GM19324 (cell line): ENCODE measurements around the gene CLDN18.

Source experiments
- ATAC-seq: cut with Tn5 transposase; IDR thresholded peaks from one replicate; pipeline ENCODE4 v1.9.1; 2021; ENCODE audit warnings: mild to moderate bottlenecking, moderate library complexity; ENCODE audit not compliant: unreplicated experiment, low FRiP score

The CLDN18 gene

DNA sequence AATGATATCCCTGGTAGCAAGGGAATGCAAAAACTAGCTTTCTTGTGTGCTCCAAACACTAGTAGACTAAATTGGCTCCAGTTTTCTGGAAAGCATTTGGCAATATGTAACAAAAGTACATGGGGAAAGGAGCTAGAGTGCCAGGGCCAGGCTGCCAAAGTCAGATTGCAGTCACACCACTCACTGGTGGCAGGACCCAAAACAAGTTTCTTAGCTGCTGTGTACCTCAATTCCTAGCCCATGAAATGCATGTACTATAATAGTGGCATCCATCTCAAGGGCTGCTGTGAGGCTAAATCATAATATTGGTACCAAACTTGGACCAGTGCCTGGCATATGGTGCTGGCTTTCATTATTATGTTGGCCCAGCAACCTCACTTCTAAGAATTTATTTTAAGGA is 49.3 kb downstream of the CLDN18 start:
- no peak for ATAC-seq

DNA sequence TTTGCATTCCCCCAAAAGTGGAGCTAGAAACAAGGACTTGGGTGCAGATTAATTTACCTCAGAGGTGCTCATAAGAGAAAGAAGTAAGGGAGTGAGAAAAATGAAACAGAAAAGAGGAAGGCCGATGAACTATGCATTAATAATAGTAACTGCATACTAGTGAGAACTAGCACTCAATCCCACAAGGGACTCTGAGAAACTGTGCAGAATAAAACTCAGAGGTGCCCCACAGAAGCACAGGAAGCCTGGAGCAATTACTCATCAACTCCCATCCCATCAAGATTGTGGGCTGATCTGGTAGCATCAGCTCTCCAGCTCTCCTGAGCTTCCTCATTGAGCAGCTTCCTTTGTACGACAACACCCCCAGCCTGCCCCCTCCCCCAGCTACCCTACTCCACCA is 50.8 kb downstream of the CLDN18 start:
- ATAC-seq = no peak

DNA sequence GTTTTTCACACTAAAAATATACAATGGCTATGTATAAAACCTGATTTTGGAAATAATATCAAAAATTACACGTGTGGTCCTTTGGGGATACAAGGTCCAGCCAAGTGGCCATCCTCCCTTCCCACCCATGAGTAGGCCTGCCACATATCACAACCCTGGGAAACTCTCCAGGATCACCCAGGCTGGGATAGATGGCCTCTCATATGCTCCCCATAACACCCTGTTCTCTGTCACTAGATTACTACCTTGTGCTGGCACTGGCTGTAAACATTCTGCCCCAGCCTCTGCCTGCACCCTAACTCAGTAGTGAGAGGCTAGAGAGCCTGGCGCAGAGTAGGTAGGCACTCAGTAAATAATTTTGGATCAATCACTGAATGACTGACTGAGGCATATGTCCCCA is 52.1 kb downstream of the CLDN18 start:
- no peak for ATAC-seq

DNA sequence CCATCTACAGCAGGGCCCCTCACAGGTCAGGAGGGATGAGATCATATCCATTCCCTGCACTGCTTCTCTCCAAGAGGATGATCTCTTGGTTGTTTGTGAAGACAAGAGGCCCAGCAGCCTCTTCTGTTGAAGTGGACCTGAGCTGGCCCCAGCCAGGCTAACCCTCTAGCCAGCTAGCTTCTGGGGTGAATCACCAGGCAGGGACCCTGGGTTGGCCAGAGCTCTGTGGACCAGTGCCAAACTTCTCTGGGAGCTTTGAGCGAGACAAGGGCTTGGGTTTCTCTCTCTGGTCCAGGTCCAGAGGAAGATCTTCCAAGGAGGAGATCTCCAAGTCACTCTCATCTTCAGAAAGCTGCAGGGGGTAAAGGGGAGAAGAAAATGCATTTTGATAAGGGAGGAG is 52.7 kb downstream of the CLDN18 start:
- no peak for ATAC-seq

DNA sequence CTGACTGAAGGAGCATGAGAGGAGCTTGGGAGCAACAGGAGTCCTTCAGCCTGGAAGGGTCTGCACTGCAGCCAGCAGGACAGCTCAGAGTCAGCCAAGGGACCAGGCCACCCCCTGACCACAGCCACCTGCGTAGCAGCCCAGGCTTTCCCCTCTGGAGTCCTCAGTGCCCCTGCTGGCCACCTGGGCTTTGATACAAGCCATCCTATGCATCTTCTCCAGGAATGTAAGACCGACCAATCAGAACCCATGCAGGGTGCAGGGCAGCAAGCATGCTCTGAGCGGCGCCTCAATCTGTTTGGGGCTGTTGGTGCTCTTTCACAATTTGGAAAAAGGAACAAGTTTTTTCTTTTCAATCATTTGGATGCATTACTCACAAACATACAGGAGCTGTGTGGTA is 53.5 kb downstream of the CLDN18 start:
- ATAC-seq = no peak

DNA sequence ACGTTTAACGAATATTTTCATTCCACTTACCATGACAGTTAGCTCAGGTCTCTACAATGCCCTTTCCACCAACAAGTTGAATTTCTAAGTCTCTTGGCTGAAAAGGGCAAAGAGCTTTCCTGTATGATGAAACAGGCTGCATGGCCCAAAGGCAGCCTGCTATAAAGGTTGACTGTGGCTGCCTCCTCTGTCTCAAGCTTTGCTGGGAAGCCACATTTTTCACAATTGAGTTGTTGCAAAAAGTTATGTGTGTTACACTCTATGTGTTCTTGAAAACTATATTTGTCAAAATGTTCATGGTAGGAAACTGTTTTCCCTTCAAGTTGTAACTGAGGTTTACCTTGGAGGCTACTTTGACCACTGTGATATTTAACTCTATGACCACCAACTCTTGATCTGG is 56.0 kb downstream of the CLDN18 start:
- no peak for ATAC-seq

DNA sequence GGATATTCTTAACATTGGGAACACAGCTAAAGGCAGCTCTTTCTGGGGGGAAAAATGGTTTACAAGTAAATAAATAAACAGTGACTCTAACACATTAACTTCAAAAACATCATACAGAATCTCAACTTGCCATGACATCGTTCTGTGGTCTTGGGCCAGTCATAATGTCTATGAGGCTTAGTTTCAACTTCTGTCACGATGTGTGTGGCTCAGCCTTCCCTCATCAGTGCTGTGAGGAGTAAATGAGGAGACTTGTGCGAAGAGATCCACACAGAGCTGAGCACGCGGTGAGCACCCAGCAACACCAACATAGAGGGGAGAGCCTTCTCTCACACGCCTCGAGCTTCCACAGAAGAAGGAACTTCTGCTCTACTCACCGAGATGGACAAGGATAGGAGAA is 56.4 kb downstream of the CLDN18 start:
- no peak for ATAC-seq

DNA sequence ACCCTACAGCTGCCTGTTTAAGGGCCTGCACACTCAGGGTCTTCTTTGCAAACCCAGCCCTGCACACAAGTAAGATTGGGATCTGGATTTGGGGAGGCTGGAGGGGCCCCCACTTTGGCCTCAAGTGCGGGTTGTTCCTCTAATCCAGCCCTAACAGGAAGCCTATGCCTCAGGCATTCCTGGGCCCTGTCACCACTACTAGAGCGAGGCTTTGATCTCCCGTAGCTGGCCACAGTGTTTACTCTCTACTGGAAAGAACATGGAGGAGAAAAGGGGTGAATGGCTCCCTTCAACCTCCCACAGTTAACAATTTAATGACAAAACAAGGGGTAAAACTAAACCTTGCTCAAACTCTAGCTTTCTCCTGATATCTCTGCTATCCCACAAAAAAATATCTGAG is 57.0 kb downstream of the CLDN18 start:
- ATAC-seq = no peak

DNA sequence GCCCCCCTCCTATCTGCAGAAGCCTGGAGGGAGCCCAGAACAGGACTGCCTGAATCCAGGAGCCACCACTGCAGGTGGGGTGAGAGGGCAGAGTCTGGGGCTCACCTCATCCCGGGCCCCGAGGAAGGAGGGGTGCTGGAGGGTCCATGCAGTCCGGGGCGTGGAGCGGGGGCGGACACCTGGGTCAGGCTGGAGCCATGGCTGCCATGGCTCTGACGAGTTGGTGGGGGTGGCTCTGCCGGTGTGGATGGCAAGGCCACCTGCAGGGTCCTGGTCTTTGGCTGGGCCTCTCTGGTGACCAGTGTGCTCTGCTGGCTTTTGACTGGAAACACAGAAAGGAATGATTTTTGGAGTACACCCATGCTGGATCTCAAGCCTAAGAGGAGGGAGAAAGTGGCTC is 58.1 kb downstream of the CLDN18 start:
- no peak for ATAC-seq

DNA sequence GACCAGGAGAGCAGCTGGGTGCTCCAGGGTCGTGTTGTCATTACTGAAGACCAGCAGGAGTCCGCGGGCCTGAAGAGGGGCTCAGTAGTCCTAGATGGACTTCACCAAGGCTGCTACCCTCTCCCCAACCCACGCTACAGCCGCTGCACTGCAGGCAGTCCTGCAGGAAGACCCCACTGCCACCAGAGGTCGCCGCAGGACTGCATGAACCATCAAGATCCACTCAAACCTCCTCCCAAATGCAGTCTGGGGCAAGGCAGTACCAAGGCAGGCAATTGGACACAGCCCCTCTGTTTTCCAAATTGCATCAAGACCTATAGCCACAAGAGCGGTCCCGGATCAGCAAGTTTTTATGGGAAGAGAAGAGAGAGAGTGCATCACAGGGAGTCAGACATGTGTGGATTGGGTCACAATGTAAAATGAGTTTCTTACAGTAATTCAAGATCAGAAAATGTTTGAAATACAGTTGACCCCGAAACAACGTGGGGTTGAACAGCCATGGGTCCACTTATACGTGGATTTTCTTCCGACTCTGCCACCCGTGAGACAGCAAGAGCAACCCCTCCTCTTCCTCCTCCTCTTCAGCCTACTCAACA is 58.7 kb downstream of the CLDN18 start:
- ATAC-seq = peak; percentile 81

DNA sequence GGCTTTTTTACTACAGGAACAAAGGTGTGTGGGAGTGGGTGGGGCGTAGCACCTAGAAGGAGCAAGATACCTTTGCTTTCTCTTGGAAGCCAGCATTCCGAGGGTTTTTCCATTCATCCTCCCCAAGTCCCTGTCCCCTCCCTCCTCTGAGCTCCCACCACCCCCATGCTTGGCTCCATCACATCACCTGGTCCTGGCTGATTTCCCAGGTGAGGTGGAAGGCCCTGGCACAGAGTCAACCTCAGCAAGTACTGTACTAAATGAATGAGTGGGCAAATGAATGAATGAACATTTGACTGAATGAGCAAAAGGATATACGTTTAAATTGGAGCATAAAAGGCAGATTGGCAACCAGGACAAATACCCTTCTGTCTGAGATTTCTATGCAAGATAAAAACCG is 60.0 kb downstream of the CLDN18 start:
- ATAC-seq = no peak

DNA sequence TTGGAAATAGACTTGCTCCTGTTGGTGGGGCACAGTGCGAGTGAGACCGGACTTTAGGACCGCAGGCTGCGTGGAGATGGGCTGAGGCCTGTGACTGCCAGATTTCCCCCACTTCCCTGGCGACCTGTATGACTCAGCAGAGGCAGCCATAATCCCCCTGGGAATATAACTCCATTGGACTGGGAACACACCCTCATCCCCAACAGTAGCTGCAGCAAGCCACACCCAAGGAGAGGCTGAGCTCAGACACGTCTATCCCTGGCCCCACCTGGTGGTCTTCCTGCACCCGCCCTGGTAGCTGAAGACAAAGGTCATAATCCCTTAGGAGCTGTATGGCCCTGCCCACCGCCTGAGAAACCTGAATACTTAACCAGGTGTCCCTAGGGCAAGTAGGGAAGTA is 62.8 kb downstream of the CLDN18 start:
- no peak for ATAC-seq

DNA sequence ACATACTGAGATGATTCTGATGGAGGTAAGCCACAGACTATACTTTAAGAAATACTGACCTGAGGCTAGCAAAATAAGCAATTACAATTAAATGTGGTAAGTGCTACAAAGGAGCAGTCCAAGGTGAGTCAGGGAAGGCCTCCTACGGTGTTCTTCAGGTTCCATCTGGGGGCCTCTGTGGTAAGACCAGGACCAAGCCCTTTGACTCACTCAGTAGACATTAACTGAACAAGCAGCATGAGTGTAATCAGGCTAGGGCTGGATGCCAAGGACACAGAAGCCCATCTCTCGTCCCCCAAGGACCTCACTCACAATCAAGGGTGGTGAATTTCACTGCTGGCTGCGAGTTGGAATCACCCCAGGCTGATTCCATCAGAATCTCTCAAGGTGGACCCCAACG is 68.1 kb downstream of the CLDN18 start:
- ATAC-seq = no peak

DNA sequence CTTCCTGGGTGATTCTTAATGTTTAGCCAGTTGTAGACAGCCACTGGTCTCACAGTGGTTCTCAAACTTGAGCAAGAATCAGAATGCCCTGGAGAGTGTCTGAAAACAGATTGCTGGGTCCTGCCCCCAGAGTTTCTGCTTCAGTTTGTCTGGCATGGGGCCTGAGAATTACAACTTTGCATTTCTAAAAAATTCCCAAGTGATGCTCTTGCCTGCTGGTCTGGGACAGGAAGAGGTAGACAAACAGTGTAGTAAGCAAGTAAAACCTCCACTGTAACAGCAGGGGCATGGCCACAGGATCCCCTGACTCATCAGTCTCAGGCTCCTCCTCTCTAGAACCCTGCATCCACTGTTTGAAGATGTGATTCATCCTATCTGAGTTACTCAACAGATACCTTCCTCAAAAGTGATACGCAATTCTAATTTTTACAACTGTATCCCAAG is 69.0 kb downstream of the CLDN18 start:
- no peak for ATAC-seq

DNA sequence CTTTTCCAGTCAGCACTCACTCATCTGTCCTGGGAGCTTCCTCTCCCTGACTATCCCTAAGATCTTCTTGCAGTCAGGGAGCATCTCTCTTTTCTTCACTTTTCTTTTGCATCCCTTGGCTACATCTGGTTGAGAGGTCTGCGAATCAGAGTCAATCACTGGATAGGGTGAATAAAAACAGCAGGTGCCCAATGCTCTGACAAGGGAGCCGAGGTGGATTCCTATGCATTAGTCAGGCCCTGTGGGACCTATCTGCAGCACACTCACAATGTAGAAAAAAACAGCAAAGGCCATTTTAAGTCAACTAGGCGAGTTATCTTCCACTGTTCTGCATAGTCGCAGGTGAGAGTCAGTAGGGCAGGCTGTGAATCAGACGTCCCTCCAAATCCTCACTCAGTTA is 69.9 kb downstream of the CLDN18 start:
- ATAC-seq = no peak

DNA sequence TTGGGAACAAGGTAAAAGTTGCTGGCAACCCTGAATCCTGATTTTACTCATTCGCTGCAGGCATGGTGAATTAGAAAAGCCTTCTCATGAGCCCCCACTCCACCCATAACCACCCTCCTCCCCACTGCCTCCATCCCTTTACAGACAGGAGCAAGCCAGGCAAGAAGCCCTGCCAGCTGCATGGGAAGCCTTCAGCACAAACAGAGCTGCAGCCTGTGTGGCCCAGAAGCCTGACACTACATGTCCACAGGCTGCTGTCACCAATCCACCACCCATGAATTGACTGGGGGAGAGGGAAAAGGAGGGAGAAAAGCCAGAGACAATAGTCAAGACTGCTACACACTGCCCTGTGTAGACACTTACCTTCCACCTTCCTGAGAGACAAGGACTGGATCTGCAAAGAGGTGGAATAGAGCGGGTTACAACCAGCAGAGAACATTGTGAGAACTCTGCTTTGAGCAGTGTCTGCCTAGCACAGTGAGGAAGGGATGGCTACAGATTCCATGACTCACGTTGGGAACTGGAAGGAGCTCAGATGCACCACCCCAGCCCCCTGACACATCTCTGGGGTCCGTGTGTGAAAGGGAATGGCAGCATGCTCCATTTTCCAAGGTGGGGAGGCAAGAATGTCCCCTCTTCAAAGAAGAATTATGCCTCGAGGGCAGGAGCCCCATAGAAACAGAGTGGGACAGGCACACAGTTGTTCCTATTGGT is 71.6 kb downstream of the CLDN18 start:
- no peak for ATAC-seq

DNA sequence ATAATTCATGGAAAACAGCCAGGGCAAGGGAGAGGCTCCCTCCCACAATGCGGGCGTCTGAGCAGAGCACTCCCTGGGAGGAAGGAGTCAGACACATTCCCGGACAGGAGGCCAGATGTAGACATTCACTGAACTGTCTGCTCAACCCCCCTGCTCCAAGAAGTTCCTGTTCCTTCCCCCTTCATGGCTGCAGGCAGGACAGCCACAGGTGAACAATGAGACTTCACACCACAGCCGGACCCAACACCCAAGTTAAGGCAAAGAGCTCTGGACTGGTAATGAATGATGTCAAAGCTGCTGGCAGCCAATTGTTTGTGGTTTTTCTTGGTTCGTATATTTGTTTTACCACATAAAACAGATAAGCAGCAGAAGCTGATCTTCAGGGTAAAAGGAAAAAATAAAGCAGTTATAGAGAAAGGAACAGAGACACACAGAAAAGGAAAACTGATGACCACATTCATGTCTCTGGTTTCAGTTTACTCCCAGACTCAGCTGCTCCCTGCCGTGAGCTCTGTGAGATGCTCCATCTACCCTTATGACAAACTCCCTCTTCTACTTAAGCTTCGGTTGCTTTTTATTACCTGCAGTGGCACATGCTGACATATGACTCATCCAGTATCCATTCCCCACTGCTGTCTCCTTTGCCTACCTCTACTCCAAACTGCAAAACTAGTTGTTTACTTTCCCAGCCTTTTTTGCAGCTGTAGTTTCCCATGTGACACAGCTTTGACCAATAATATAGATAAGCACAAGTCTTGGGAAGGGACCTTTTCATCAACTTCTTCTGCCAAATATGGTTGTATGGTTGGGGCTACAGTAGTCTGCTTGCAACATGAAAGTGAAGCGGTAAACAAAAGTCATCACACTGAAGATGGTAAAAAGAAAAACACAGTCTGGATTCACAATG is 72.4 kb downstream of the CLDN18 start:
- no peak for ATAC-seq

DNA sequence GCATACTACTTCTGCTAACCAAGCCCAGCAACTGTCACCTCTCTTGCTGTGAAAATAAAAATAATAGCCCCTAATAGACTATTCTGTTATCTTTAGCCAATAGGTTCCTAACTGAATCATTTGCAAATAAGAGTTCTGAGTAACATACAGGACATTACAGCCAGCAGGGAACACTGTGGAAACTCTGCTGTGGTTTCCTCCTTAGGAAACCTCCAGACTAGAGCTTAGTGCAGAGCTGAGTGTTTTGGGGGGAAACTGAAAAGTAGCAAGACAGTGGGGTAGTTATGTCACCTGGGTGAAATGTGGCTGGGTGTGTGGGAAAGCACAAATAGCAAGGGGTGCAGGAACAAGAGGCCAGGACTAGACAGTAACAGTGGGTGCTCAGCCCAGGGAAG is 73.0 kb downstream of the CLDN18 start:
- ATAC-seq = no peak
